K562 (cell line): ENCODE data around the gene NELFA. TPM values are rescaled to one million over a fixed set of nuclear protein-coding genes. Genes with fewer than 3 reads are reported as not detected.

Experiments used
- ATAC-seq: fragments of 200-7000 bp; cut with Tn5 transposase; 3 replicates; pipeline ENCODE4 v1.9.1; 2020; ENCODE audit warnings: moderate library complexity
- BruUV-seq: library from RNA; stranded (reverse); fragments of 400-500 nt; replicated peaks from 2 replicates; lab custom pipeline; 2021; lab: Mats Ljungman, UMichigan
- CTCF ChIA-PET: fragments of 300-600 bp; formaldehyde crosslinking; extraction: SDS; loops from one replicate; lab custom pipeline; 2021; ENCODE audit warnings: low intra/inter-chr PET ratio; lab: Yijun Ruan, JAX
- POLR2A ChIA-PET: fragments of 300-600, 350-650 bp; sonication (Branson Sonifier 250); formaldehyde crosslinking; extraction: SDS; loops from one replicate; lab custom pipeline; 2021; ENCODE audit warnings: antibody characterized with exemption, inconsistent platforms; lab: Yijun Ruan, JAX
- DNase-seq, 4 experiments: peaks; one replicate each; pipeline versions ENCODE4 v3.0.0 to v3.0.0-alpha.2; 2011 to 2018; ENCODE audit warnings: low spot score in 3 of 4, mixed read lengths in 3 of 4; ENCODE audit errors: extremely low read depth in 1 of 4
- FAIRE-seq: peaks from 2 replicates; lab custom pipeline; 2011; peaks lifted over from hg19 to GRCh38; lab: Jason Lieb, UNC
- H2AFZ ChIP-seq: 2 replicates; pipeline ENCODE4 v1.6.0; 2011; ENCODE audit warnings: low read depth, low read length, control low read depth, inconsistent platforms
- H3K27ac ChIP-seq: fragments of 200-600 bp; 3 replicates; pipeline ENCODE4 v1.8.0; 2011; ENCODE audit warnings: low read depth, mild to moderate bottlenecking, control low read depth, inconsistent platforms, low read length, moderate library complexity, mixed read lengths; ENCODE audit errors: extremely low read depth
- H3K27me3 ChIP-seq, 2 experiments: fragments of 300-600 bp in 1 of 2; 2 replicates in 1 of 2; 3 replicates in 1 of 2; pipeline versions ENCODE4 v1.6.0 to v1.8.0; 2011; ENCODE audit warnings: inconsistent platforms in 2 of 2, low read length in 2 of 2, mild to moderate bottlenecking in 1 of 2, mixed read lengths in 1 of 2, moderate library complexity in 1 of 2; ENCODE audit not compliant: control insufficient read depth in 2 of 2, insufficient read depth in 2 of 2
- H3K36me3 ChIP-seq: fragments of 300-600 bp; 3 replicates; pipeline ENCODE4 v1.8.0; 2011; ENCODE audit warnings: mild to moderate bottlenecking, low read length, inconsistent platforms; ENCODE audit not compliant: control insufficient read depth, insufficient read depth
- H3K4me1 ChIP-seq, 2 experiments: fragments of 200-600 bp in 1 of 2; replicated peaks in 1 of 2; 2 replicates in 1 of 2; 3 replicates in 1 of 2; pipeline versions ENCODE4 v1.5.1 to v1.8.0; 2011; ENCODE audit warnings: inconsistent platforms in 2 of 2, low read length in 2 of 2, mild to moderate bottlenecking in 1 of 2, mixed read lengths in 1 of 2, moderate library complexity in 1 of 2; ENCODE audit not compliant: control insufficient read depth in 2 of 2, insufficient read depth in 2 of 2
- H3K4me2 ChIP-seq: 2 replicates; pipeline ENCODE4 v1.6.1; 2011; ENCODE audit warnings: low read length, control low read depth, inconsistent platforms, mixed read lengths; ENCODE audit not compliant: insufficient read depth
- H3K4me3 ChIP-seq: fragments of 200-600 bp; sonication (generic), shearing (Covaris generic); 2 replicates; pipeline ENCODE4 v1.5.1; 2016; ENCODE audit warnings: control low read depth, inconsistent platforms
- H3K79me2 ChIP-seq: fragments of 200-600 bp; 3 replicates; pipeline ENCODE4 v1.8.0; 2011; ENCODE audit warnings: low read length, inconsistent platforms; ENCODE audit not compliant: control insufficient read depth, insufficient read depth
- H3K9ac ChIP-seq, 2 experiments: 2 replicates each; pipeline versions ENCODE4 v1.6.0 to v1.6.1; 2011; ENCODE audit warnings: low read depth in 2 of 2, low read length in 2 of 2, control low read depth in 1 of 2, inconsistent platforms in 1 of 2, mild to moderate bottlenecking in 1 of 2, mixed read lengths in 1 of 2; ENCODE audit not compliant: insufficient read depth in 1 of 2
- H3K9me1 ChIP-seq: one replicate; pipeline ENCODE4 v1.6.0; 2011; ENCODE audit warnings: inconsistent platforms, mild to moderate bottlenecking, low read length, moderate library complexity; ENCODE audit not compliant: control insufficient read depth, insufficient read depth
- H3K9me3 ChIP-seq: replicated peaks from 2 replicates; pipeline ENCODE4 v1.5.1; 2011; ENCODE audit warnings: low read depth, low read length, inconsistent platforms; ENCODE audit not compliant: control insufficient read depth, insufficient read depth
- H4K20me1 ChIP-seq: replicated peaks from 2 replicates; pipeline ENCODE4 v1.6.1; 2011; ENCODE audit warnings: low read length, inconsistent platforms, mixed read lengths; ENCODE audit not compliant: control insufficient read depth, insufficient read depth
- BCOR ChIP-seq: fragments of 450-650 bp; IDR thresholded peaks from 2 replicates; pipeline ENCODE4 v1.6.1; 2016
- EP300 ChIP-seq: IDR thresholded peaks from 2 replicates; pipeline ENCODE4 v1.6.1; 2012; ENCODE audit warnings: low read length, improper control_type of control experiment
- FOXJ2 ChIP-seq: fragments of 200-800 bp; sonication (Bioruptor generic); IDR thresholded peaks from 2 replicates; pipeline ENCODE4 v1.6.1; 2016; ENCODE audit warnings: missing genetic modification characterization, missing compliant biosample characterization
- FOXM1 ChIP-seq, 2 experiments: fragments of 450-650 bp in 1 of 2; sonication (generic) in 1 of 2; formaldehyde crosslinking in 1 of 2; IDR thresholded peaks; 2 replicates each; pipeline versions ENCODE4 v1.6.1 to v1.9.0; 2017 to 2022; ENCODE audit warnings: low read depth in 2 of 2, mild to moderate bottlenecking in 2 of 2, missing genetic modification reagents in 1 of 2, moderate library complexity in 1 of 2
- GTF2A2 ChIP-seq: IDR thresholded peaks from 2 replicates; pipeline ENCODE4 v1.6.1; 2016; ENCODE audit warnings: mild to moderate bottlenecking, missing genetic modification characterization, missing compliant biosample characterization
- KLF1 ChIP-seq: fragments of 450-650 bp; IDR thresholded peaks from 2 replicates; pipeline ENCODE4 v1.6.1; 2016; ENCODE audit warnings: missing genetic modification characterization, missing compliant biosample characterization
- MCM3 ChIP-seq: fragments of 450-650 bp; IDR thresholded peaks from 2 replicates; pipeline ENCODE4 v1.6.1; 2016
- SRSF1 ChIP-seq: fragments of 200-400 bp; formaldehyde crosslinking; IDR thresholded peaks from 2 replicates; pipeline ENCODE4 v1.6.1; 2017; ENCODE audit warnings: mild to moderate bottlenecking, low read depth, low read length, moderate library complexity
- STAT5B ChIP-seq: fragments of 250-450 bp; sonication (Bioruptor Pico); IDR thresholded peaks from 2 replicates; pipeline ENCODE4 v1.8.0; 2021; ENCODE audit warnings: mild to moderate bottlenecking, inconsistent platforms
- ZNF76 ChIP-seq: fragments of 250-450 bp; sonication (Bioruptor Pico); IDR thresholded peaks from 2 replicates; pipeline ENCODE4 v1.4.0; 2020; ENCODE audit warnings: mild to moderate bottlenecking, moderate library complexity, borderline replicate concordance
- WGBS: fragments of 100-300 bp; shearing (Covaris generic); methylation state at CpG from one replicate; pipeline ENCODE4 v1.1.6; 2016; ENCODE audit warnings: low coverage, mixed read lengths; ENCODE audit not compliant: insufficient coverage; ENCODE audit errors: missing lambda C conversion rate; 5-methylcytosine and 5-hydroxymethylcytosine counted together
- in situ Hi-C: fragments of 300-500 bp; cut with MboI; formaldehyde crosslinking; loops from 4 replicates; pipeline ENCODE4 v1.15.0; 2018; ENCODE audit warnings: inconsistent platforms, mixed read lengths
- intact Hi-C: fragments of 100-400 bp; cut with micrococcal nuclease; formaldehyde crosslinking; loops from 2 replicates; pipeline ENCODE4 v1.14.2; 2022
- polyA plus RNA-seq, 8 experiments: library from polyadenylated mRNA; depleted of rRNA in 4 of 8; stranded (reverse) in 5 of 8; unstranded in 3 of 8; fragments of >200 nt; fragmentation: Nextera tagmentation in 2 of 8; fragmentation: Illumina TruSeq in 1 of 8; extraction: Ambion mirVana in 2 of 8; extraction: Trizol in 1 of 8; gene quantifications; 2 replicates each; pipeline versions ENCODE4 v1.2.1 to v1.2.3, GENCODE V29; 2011 to 2014; ENCODE audit warnings: inconsistent platforms in 1 of 8, missing spikeins in 1 of 8
- total RNA-seq, 7 experiments: library from RNA; depleted of rRNA in 6 of 7; stranded (reverse); fragments of >200 nt in 6 of 7; fragmentation: Illumina TruSeq in 2 of 7; extraction: Trizol in 2 of 7; gene quantifications; 2 replicates each; pipeline versions ENCODE4 v1.2.1 to v1.2.3, GENCODE V29; 2011 to 2021; ENCODE audit warnings: low replicate concordance in 1 of 7
- TF ChIP-seq, protein P1 (sequence below): fragments of 250-450 bp; sonication (Bioruptor Pico); IDR thresholded peaks from 2 replicates; pipeline ENCODE4 v1.4.0; 2020; ENCODE audit warnings: mild to moderate bottlenecking, moderate library complexity

Gene NELFA
- total and polyA plus RNA-seq, 9 of the 15 experiments (the other 6 are each of a cell fraction or from before 2014, with no cell fraction given): 0.76 to 59.6 (median 14.8) TPM

- Histone ChIP-seq H3K27me3 (no peaks in the 10 kb centered on the region), H3K9me3 (no peaks in the 10 kb centered on the region), H3K9ac (no peak overlapping the region), H3K36me3 (no peaks in the 10 kb centered on the region), H3K4me2 (no peak overlapping the region), H3K9me1 (no peaks in the 10 kb centered on the region), H3K79me2 (no peaks in the 10 kb centered on the region), H3K4me3 (no peak overlapping the region), H2AFZ (no peak overlapping the region), H3K4me1 (peaks cover 0 to 38% of the 10 kb centered on the region in 2 experiments; a peak in 3 of 5 replicates), H3K27ac (no peak overlapping the region), H4K20me1 (no peaks in the 10 kb centered on the region)
- no TSS peak for BruUV-seq
- ChIA-PET POLR2A (interaction anchor here (1.0 to 1.3 kb wide), 2 partner anchors 9 to 51 kb away, joined by 3 read pairs; no protein-coding TSS in a partner anchor), CTCF (no interaction called here)
- DNase-seq: no peak
- TF ChIP-seq FOXM1 (IDR thresholded peaks at IDR 0.05; ENCODE audit: low read depth): no peak
- TF ChIP-seq FOXM1 (CRISPR knock-in tag; IDR thresholded peaks at IDR 0.05; ENCODE audit: low read depth): no peak
- TF ChIP-seq, protein P1, sequence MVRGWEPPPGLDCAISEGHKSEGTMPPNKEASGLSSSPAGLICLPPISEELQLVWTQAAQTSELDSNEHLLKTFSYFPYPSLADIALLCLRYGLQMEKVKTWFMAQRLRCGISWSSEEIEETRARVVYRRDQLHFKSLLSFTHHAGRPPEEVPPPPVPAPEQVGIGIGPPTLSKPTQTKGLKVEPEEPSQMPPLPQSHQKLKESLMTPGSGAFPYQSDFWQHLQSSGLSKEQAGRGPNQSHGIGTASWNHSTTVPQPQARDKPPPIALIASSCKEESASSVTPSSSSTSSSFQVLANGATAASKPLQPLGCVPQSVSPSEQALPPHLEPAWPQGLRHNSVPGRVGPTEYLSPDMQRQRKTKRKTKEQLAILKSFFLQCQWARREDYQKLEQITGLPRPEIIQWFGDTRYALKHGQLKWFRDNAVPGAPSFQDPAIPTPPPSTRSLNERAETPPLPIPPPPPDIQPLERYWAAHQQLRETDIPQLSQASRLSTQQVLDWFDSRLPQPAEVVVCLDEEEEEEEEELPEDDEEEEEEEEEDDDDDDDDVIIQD (CRISPR knock-in tag): no peak
- no peak for TF ChIP-seq EP300
- no peak for TF ChIP-seq ZNF76 (CRISPR knock-in tag)
- no peak for TF ChIP-seq SRSF1
- TF ChIP-seq GTF2A2: no peak
- TF ChIP-seq FOXJ2 (tag): no peak
- TF ChIP-seq MCM3: no peak
- no peak for TF ChIP-seq STAT5B (CRISPR knock-in tag)
- no peak for TF ChIP-seq KLF1
- no peak for TF ChIP-seq BCOR
- no peak for FAIRE-seq
- WGBS: 59% methylated on average over 26 of the region's 26 CpGs
- intact Hi-C loops (no loop called here), in situ Hi-C loops (no loop called here)
- no peak for ATAC-seq
Observed at GRCh38 chr4:2057382-2058065, 48.8 kb upstream of the NELFA start.
